GM19324 (cell line): ENCODE measurements around the gene PXMP4.
A peak's percentile ranks its signal among the peaks of the same experiment; 100 is the strongest.

Experiments used
- ATAC-seq: cut with Tn5 transposase; IDR thresholded peaks from one replicate; pipeline ENCODE4 v1.9.1; 2021; ENCODE audit warnings: mild to moderate bottlenecking, moderate library complexity; ENCODE audit not compliant: unreplicated experiment, low FRiP score

Gene PXMP4

GRCh38 chr20:33672426-33673113 lies 47.5 kb downstream of the PXMP4 start:
- no peak for ATAC-seq

- no peak for ATAC-seq
Observed at GRCh38 chr20:33671573-33672288, 48.4 kb downstream of the PXMP4 start.

- no peak for ATAC-seq
Observed at GRCh38 chr20:33670715-33671499, 49.2 kb downstream of the PXMP4 start.

- ATAC-seq, result no peak
Observed at GRCh38 chr20:33669873-33670640, 50.1 kb downstream of the PXMP4 start.

GRCh38 chr20:33669224-33669623 lies 50.9 kb downstream of the PXMP4 start:
- no peak for ATAC-seq

- no peak for ATAC-seq
Observed at GRCh38 chr20:33668466-33669155, 51.5 kb downstream of the PXMP4 start.

- peak; percentile 28 for ATAC-seq
Observed at GRCh38 chr20:33667676-33668465, 52.2 kb downstream of the PXMP4 start.

- peak; percentile 2 for ATAC-seq
Observed at GRCh38 chr20:33667245-33667675, 52.9 kb downstream of the PXMP4 start.

- peak; percentile 61 for ATAC-seq
Observed at GRCh38 chr20:33666293-33667244, 53.5 kb downstream of the PXMP4 start, which contains the start of gene ACTL10. Gene ACTL10, plus strand, starts transcription at chr20:33666943. Its CDS starts 555 bp downstream, at chr20:33667498.

GRCh38 chr20:33664762-33665144 lies 55.4 kb downstream of the PXMP4 start:
- ATAC-seq, result no peak

- ATAC-seq, result no peak
Observed at GRCh38 chr20:33664085-33664761, 55.9 kb downstream of the PXMP4 start.

GRCh38 chr20:33663161-33664084 lies 56.7 kb downstream of the PXMP4 start:
- peak; percentile 48 for ATAC-seq

GRCh38 chr20:33662172-33662571 lies 57.9 kb downstream of the PXMP4 start, which contains the start of gene C20orf144:
Gene C20orf144, plus strand, starts transcription at chr20:33662327. Its CDS starts 19 bp downstream, at chr20:33662346.
- ATAC-seq, result no peak

- no peak for ATAC-seq
Observed at GRCh38 chr20:33660685-33661058, 59.4 kb downstream of the PXMP4 start.

- no peak for ATAC-seq
Observed at GRCh38 chr20:33660035-33660684, 60.0 kb downstream of the PXMP4 start.
